ENCODE data around the gene FXYD4. TPM values are rescaled to one million over a fixed set of nuclear protein-coding genes. Genes with fewer than 3 reads are reported as not detected.

Gene FXYD4
- total RNA-seq, 1 donor from 2014 or later, result not detected

- no peak for ATAC-seq (ENCODE audit: low read depth)
- CTCF ChIA-PET, result no interaction called here
- no peak for TF ChIP-seq CTCF (IDR thresholded peaks at IDR 0.05)
- no peaks in the 10 kb centered on the region for H3K36me3 Mint-ChIP-seq (ENCODE audit: low read depth)
- POLR2A ChIA-PET, result interaction anchor here (0.5 kb wide), 1 partner anchor 13 kb away, joined by 12 read pairs; no protein-coding TSS in a partner anchor
- no peaks in the 10 kb centered on the region for H3K9me3 Mint-ChIP-seq
- no peak for DNase-seq
- H3K4me3 Mint-ChIP-seq, result no peak overlapping the region
- H3K27me3 Mint-ChIP-seq, result peaks cover 13% of the 10 kb centered on the region
- H3K4me1 Mint-ChIP-seq, result peaks cover 8% of the 10 kb centered on the region
- intact Hi-C loops (cut with micrococcal nuclease), result no loop called here
- no peak overlapping the region for H3K27ac Mint-ChIP-seq
Observed at GRCh38 chr10:43352951-43353350, 18.5 kb upstream of the FXYD4 start.

GRCh38 chr10:43353495-43354329, 17.7 kb upstream of the FXYD4 start:
- TF ChIP-seq CTCF (IDR thresholded peaks at IDR 0.05), result no peak
- H3K27me3 Mint-ChIP-seq, result peaks cover 11% of the 10 kb centered on the region
- intact Hi-C loops (cut with micrococcal nuclease), result no loop called here
- no peaks in the 10 kb centered on the region for H3K36me3 Mint-ChIP-seq (ENCODE audit: low read depth)
- H3K27ac Mint-ChIP-seq, result no peak overlapping the region
- ChIA-PET POLR2A (interaction anchor here (0.5 kb wide), 1 partner anchor 13 kb away, joined by 12 read pairs; no protein-coding TSS in a partner anchor), CTCF (no interaction called here)
- ATAC-seq (ENCODE audit: low read depth) (no peak), DNase-seq (no peak)
- no peaks in the 10 kb centered on the region for H3K9me3 Mint-ChIP-seq
- H3K4me1 Mint-ChIP-seq, result peaks cover 3% of the 10 kb centered on the region
- no peak overlapping the region for H3K4me3 Mint-ChIP-seq

GRCh38 chr10:43354330-43354635, 17.2 kb upstream of the FXYD4 start:
- intact Hi-C loops (cut with micrococcal nuclease), result no loop called here
- no peaks in the 10 kb centered on the region for H3K36me3 Mint-ChIP-seq (ENCODE audit: low read depth)
- ChIA-PET POLR2A (no interaction called here), CTCF (no interaction called here)
- H3K4me1 Mint-ChIP-seq, result peaks cover 2% of the 10 kb centered on the region
- ATAC-seq (ENCODE audit: low read depth), result no peak
- H3K27me3 Mint-ChIP-seq, result peaks cover 10% of the 10 kb centered on the region
- no peak overlapping the region for H3K27ac Mint-ChIP-seq
- no peak for DNase-seq
- no peak for TF ChIP-seq CTCF (IDR thresholded peaks at IDR 0.05)
- H3K9me3 Mint-ChIP-seq, result no peaks in the 10 kb centered on the region
- H3K4me3 Mint-ChIP-seq, result no peak overlapping the region

DNA sequence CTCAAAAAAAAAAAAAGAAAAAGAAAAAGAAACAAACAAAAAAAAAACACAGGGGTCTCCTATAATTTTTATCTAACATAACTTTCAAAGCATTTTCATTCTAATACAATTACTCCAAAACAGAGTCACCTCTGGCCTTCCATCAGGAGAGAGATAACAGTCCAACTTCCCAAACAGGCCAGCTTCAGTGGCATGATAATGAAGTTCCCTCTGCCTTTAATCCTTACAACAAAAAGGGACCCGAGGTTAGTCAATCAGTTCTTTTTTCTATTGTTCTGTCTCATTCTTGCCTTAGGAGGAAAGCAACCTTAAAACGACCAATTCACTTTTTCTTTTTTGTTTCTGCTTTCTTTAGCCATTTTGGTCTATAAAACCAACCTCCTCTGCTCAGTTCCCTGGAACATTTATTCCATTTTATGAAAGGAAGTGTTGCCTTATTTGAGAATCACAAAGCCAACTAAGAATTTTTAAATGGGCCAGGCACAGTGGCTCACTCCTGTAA, 16.5 kb upstream of the FXYD4 start:
- H3K4me3 Mint-ChIP-seq, result no peak overlapping the region
- CTCF ChIA-PET, result no interaction called here
- TF ChIP-seq CTCF (IDR thresholded peaks at IDR 0.05), result no peak
- POLR2A ChIA-PET, result no interaction called here
- intact Hi-C loops (cut with micrococcal nuclease), result no loop called here
- ATAC-seq (ENCODE audit: low read depth) (no peak), DNase-seq (no peak)
- peaks cover 10% of the 10 kb centered on the region for H3K27me3 Mint-ChIP-seq
- no peaks in the 10 kb centered on the region for H3K36me3 Mint-ChIP-seq (ENCODE audit: low read depth)
- no peak overlapping the region for H3K27ac Mint-ChIP-seq
- no peaks in the 10 kb centered on the region for H3K9me3 Mint-ChIP-seq
- peaks cover 2% of the 10 kb centered on the region for H3K4me1 Mint-ChIP-seq

DNA sequence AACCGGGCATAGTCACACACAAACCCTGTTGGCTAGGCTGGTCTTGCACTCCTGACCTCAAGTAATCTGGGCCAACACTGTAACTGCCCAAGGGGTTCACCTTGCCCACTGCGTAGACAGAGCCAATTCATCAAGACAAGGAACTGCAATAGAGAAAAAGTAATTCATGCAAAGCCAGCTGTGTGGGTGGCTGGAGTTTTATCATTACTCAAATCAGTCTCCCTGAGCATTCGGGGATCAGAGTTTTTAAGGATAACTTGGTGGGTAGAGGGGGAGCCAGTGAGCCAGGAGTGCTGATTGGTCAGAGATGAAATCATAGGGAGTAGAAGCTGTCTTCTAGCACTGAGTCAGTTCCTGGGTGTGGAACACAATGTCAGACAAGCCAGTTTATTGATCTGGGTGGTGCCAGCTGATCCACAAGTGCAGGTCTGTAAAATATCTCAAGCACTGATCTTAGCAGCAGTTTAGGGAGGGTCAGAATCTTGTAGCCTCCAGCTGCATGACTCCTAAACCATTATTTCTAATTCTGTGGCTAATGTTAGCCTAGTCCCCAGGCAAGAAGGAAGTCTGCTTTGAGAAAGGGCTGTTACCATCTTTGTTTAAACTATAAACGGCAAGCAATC, 15.6 kb upstream of the FXYD4 start:
- Mint-ChIP-seq H3K9me3 (no peaks in the 10 kb centered on the region), H3K27ac (no peak overlapping the region), H3K27me3 (peaks cover 3% of the 10 kb centered on the region), H3K4me1 (peaks cover 3% of the 10 kb centered on the region), H3K4me3 (no peak overlapping the region), H3K36me3 (ENCODE audit: low read depth) (no peaks in the 10 kb centered on the region)
- POLR2A ChIA-PET, result no interaction called here
- DNase-seq (no peak), ATAC-seq (ENCODE audit: low read depth) (no peak)
- no peak for TF ChIP-seq CTCF (IDR thresholded peaks at IDR 0.05)
- intact Hi-C loops (cut with micrococcal nuclease), result no loop called here
- CTCF ChIA-PET, result no interaction called here
